HepG2 (cell line): Measurements from ENCODE around the gene ADI1. TPM values are rescaled to one million over a fixed set of nuclear protein-coding genes. Genes with fewer than 3 reads are reported as not detected.
A peak's percentile ranks its signal among the peaks of the same experiment; 100 is the strongest.

Source experiments
- DZIP1 ChIP-seq: sonication (generic); formaldehyde crosslinking; IDR thresholded peaks from 2 replicates; pipeline ENCODE4 v1.5.0; 2020; ENCODE audit warnings: mild to moderate bottlenecking, missing genetic modification reagents
- GFI1 ChIP-seq: sonication (generic); formaldehyde crosslinking; IDR thresholded peaks from 2 replicates; pipeline ENCODE4 v1.5.0; 2020; ENCODE audit warnings: missing genetic modification reagents, mild to moderate bottlenecking, borderline replicate concordance
- HOXA3 ChIP-seq: sonication (generic); formaldehyde crosslinking; IDR thresholded peaks from 2 replicates; pipeline ENCODE4 v1.5.0; 2020; ENCODE audit warnings: missing genetic modification reagents
- NR0B2 ChIP-seq: sonication (generic); formaldehyde crosslinking; IDR thresholded peaks from 2 replicates; pipeline ENCODE4 v1.4.0; 2020; ENCODE audit warnings: mild to moderate bottlenecking, missing genetic modification reagents
- SKIL ChIP-seq: sonication (generic); formaldehyde crosslinking; IDR thresholded peaks from 2 replicates; pipeline ENCODE4 v1.8.0; 2022; ENCODE audit warnings: missing genetic modification reagents, mild to moderate bottlenecking, moderate library complexity, borderline replicate concordance
- TEF ChIP-seq: sonication (generic); formaldehyde crosslinking; IDR thresholded peaks from 2 replicates; pipeline ENCODE4 v1.5.0; 2020; ENCODE audit warnings: missing genetic modification reagents
- ZHX2 ChIP-seq, 2 experiments: sonication (generic) in 1 of 2; formaldehyde crosslinking in 1 of 2; IDR thresholded peaks; 2 replicates each; pipeline versions ENCODE4 v1.6.1 to v1.9.0; 2014 to 2022; ENCODE audit warnings: antibody characterized with exemption in 1 of 2, borderline replicate concordance in 1 of 2, inconsistent platforms in 1 of 2, low read depth in 1 of 2, missing genetic modification reagents in 1 of 2
- ZNF10 ChIP-seq: sonication (generic); formaldehyde crosslinking; IDR thresholded peaks from 2 replicates; pipeline ENCODE4 v1.4.0; 2020; ENCODE audit warnings: mild to moderate bottlenecking, low read depth, missing genetic modification reagents, borderline replicate concordance
- ZNF251 ChIP-seq: sonication (generic); formaldehyde crosslinking; IDR thresholded peaks from 2 replicates; pipeline ENCODE4 v1.9.0; 2021; ENCODE audit warnings: mild to moderate bottlenecking, missing genetic modification reagents
- ZNF260 ChIP-seq: sonication (generic); formaldehyde crosslinking; IDR thresholded peaks from 2 replicates; pipeline ENCODE4 v1.4.0; 2020; ENCODE audit warnings: missing genetic modification reagents, low read depth, mild to moderate bottlenecking, borderline replicate concordance
- ZNF550 ChIP-seq: sonication (generic); formaldehyde crosslinking; IDR thresholded peaks from 2 replicates; pipeline ENCODE4 v1.4.0; 2020; ENCODE audit warnings: mild to moderate bottlenecking, missing genetic modification reagents, borderline replicate concordance
- ZNF883 ChIP-seq: sonication (generic); formaldehyde crosslinking; IDR thresholded peaks from 2 replicates; pipeline ENCODE4 v1.5.1; 2020; ENCODE audit warnings: mild to moderate bottlenecking, missing genetic modification reagents; ENCODE audit errors: not compliant biosample characterization
- polyA plus RNA-seq, 8 experiments: library from polyadenylated mRNA; depleted of rRNA in 3 of 8; stranded (reverse) in 7 of 8; unstranded in 1 of 8; fragments of >200 nt; fragmentation: Illumina TruSeq in 4 of 8; extraction: Trizol in 4 of 8; gene quantifications; 2 replicates each; pipeline versions ENCODE4 v1.2.1 to v1.2.3, GENCODE V29; 2011 to 2016; ENCODE audit warnings: low read depth in 4 of 8, missing spikeins in 1 of 8, mixed read lengths in 1 of 8; ENCODE audit not compliant: insufficient read depth in 1 of 8
- total RNA-seq, 5 experiments: library from RNA; depleted of rRNA; stranded (reverse); fragments of >200 nt; fragmentation: Illumina TruSeq; extraction: Trizol; gene quantifications; 2 replicates each; pipeline ENCODE4 v1.2.3, GENCODE V29; 2016; ENCODE audit warnings: low read depth in 1 of 5

ADI1 gene
- total and polyA plus RNA-seq, 2 of the 13 experiments (the other 11 are each of a cell fraction or from before 2014, with no cell fraction given), result 28.7 to 123 TPM

- no peak for TF ChIP-seq ZNF260
- no peak; the same call in 1 of the 2 replicates for TF ChIP-seq SKIL (CRISPR knock-in tag)
- 0 out of 2 replicates have a peak, but pooled peaks have one; percentile 8 for TF ChIP-seq ZHX2 (IDR thresholded peaks at IDR 0.05; ENCODE audit: low read depth)
- peak; percentile 93 for TF ChIP-seq ZHX2 (CRISPR knock-in tag; IDR thresholded peaks at IDR 0.05; ENCODE audit: borderline replicate concordance)
- peak; percentile 14; the same call in 1 of the 2 replicates for TF ChIP-seq ZNF251 (CRISPR knock-in tag)
- TF ChIP-seq HOXA3, result no peak; the same call in 1 of the 2 replicates
- TF ChIP-seq ZNF10 (CRISPR knock-in tag), result no peak
- peak; percentile 70; the same call in 1 of the 2 replicates for TF ChIP-seq NR0B2 (CRISPR knock-in tag)
- no peak for TF ChIP-seq GFI1 (CRISPR knock-in tag)
- peak; percentile 64; the same call in 1 of the 2 replicates for TF ChIP-seq TEF (CRISPR knock-in tag)
- TF ChIP-seq ZNF550 (CRISPR knock-in tag), result no peak
- no peak for TF ChIP-seq ZNF883 (CRISPR knock-in tag)
- 0 out of 2 replicates have a peak, but pooled peaks have one; percentile 41 for TF ChIP-seq DZIP1 (CRISPR knock-in tag)
Measured at GRCh38 chr2:3518496-3519254, 656 bp downstream of the ADI1 start (continued).
